Sigmoid colon (tissue), 4 donors: Measurements from ENCODE around the gene SLC34A3.

Experiments used
- EP300 ChIP-seq, 4 donors: sonication (generic); formaldehyde crosslinking; IDR thresholded peaks; one replicate each; pipeline ENCODE4 v1.6.1; 2017; ENCODE audit warnings: antibody characterized with exemption in 4 of 4
- POLR2A ChIP-seq, 2 donors: fragments of 450-650 bp; IDR thresholded peaks; one replicate each; pipeline ENCODE4 v1.6.1; 2016; ENCODE audit warnings: antibody characterized with exemption in 2 of 2, mild to moderate bottlenecking in 2 of 2, moderate library complexity in 2 of 2
- TF ChIP-seq, protein P1 (sequence below), 4 experiments: fragments of 450-650 bp in 3 of 4; fragments of 200-600 bp in 1 of 4; IDR thresholded peaks; one replicate each; pipeline ENCODE4 v1.5.1; 2016 to 2019; ENCODE audit warnings: antibody characterized with exemption in 4 of 4, mild to moderate bottlenecking in 3 of 4, moderate library complexity in 2 of 4

DNA sequence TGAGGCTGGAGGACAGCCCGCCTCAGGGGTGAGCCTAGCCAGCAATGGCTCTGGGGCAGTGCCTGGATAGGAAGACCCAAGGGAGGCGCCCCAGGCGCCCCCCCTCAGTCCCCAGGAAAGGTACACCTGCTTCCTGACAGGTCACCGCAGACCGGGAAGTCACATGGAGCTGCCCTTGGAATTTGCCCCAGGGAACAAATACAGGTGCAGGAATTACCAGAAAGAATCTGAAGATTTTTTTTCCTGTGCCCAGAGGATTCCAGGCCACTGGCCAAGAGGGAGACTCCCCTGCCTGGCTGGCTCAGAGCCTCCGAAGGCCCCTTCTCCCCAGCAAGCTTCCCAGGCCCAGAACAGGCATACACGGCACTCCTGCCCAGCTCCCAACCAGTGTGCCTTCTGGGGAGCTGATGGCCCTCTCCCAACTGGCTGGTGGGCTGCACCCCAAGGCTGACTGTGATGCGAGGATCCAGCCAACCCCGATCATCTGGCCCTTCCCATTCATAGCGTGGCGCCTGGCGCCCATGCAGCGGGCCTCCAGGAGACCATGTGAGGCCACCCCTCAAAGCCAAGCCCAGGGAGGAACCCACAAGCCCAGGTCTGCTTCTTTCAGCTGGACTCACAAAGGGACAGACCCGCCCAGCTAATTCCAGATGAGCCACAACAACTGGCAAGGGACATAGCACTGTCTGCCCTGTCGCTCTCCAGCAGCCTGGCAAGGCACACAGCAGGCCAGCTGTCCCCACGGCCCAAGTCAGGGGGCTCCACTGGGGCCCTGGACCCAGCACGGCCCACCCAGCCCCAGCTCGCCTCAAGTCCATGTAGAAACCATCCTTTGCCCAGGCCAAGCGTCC, 32.4 kb upstream of the SLC34A3 start:
- TF ChIP-seq POLR2A (IDR thresholded peaks at IDR 0.05) = no peak
- TF ChIP-seq, protein P1, sequence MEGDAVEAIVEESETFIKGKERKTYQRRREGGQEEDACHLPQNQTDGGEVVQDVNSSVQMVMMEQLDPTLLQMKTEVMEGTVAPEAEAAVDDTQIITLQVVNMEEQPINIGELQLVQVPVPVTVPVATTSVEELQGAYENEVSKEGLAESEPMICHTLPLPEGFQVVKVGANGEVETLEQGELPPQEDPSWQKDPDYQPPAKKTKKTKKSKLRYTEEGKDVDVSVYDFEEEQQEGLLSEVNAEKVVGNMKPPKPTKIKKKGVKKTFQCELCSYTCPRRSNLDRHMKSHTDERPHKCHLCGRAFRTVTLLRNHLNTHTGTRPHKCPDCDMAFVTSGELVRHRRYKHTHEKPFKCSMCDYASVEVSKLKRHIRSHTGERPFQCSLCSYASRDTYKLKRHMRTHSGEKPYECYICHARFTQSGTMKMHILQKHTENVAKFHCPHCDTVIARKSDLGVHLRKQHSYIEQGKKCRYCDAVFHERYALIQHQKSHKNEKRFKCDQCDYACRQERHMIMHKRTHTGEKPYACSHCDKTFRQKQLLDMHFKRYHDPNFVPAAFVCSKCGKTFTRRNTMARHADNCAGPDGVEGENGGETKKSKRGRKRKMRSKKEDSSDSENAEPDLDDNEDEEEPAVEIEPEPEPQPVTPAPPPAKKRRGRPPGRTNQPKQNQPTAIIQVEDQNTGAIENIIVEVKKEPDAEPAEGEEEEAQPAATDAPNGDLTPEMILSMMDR (IDR thresholded peaks at IDR 0.05) = no peak
- TF ChIP-seq EP300 (IDR thresholded peaks at IDR 0.05) = no peak
